ENCODE data around the gene SYNPR. TPM values are rescaled to one million over a fixed set of nuclear protein-coding genes. Genes with fewer than 3 reads are reported as not detected.
"Not testable (repeated sequence)": the region's sequence is repeated elsewhere in the genome, so short reads cannot be mapped to it uniquely, and the experiment has no call there.

Gene SYNPR
- total RNA-seq, 4 donors from 2014 or later: not detected

DNA sequence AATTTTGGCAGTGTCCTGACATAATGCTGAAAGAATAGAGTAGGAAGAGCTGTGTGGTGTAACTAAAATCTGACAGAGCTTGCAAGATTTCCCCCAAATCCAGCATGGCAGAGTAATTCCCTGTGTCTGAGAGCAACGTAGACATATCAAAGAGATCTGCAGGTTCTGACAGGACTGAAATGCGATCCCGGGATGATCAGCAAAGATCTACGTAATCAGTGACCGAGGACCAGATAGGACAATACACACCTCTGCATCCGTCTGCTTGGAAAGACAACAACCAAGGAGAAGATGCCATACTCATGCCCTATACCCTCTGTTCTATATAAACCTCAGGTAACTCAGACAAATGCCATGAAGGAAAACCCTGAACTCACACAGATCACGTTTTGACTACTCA lies 26.6 kb upstream of the SYNPR start:
- H3K27me3 ChIP-seq: no peaks in the 10 kb centered on the region
- H3K27ac ChIP-seq: no peak overlapping the region
- 61 to 65% methylated on average over 7 of the region's 7 CpGs for WGBS, 2 donors
- H3K9me3 ChIP-seq: no peaks in the 10 kb centered on the region
- H3K36me3 ChIP-seq: no peaks in the 10 kb centered on the region
- TF ChIP-seq POLR2A (IDR thresholded peaks at IDR 0.05): no peak
- no peak overlapping the region for H3K4me3 ChIP-seq
- no peaks in the 10 kb centered on the region for H3K4me1 ChIP-seq
- no peak for DNase-seq (ENCODE audit: low spot score in 2 of 2)

DNA sequence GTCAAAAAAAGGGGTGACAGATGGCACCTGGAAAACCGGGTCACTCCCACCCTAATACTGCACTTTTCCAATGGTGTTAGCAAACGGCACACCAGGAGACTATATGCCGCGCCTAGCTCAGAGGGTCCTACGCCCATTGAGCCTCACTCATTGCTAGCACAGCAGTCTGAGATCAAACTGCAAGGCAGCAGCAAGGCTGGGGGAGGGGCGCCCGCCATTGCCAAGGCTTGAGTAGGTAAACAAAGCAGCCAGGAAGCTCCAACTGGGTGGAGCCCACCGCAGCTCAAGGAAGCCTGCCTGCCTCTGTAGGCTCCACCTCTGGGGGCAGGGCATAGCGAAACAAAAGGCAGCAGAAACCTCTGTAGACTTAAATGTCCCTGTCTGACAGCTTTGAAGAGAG lies 22.3 kb upstream of the SYNPR start:
- WGBS, 2 donors: 81 to 88% methylated on average over 9 of the region's 9 CpGs
- H3K4me1 ChIP-seq; H3K4me3 ChIP-seq; H3K9me3 ChIP-seq; H3K27ac ChIP-seq; H3K36me3 ChIP-seq; H3K27me3 ChIP-seq; DNase-seq (ENCODE audit: low spot score in 2 of 2): not testable (repeated sequence)

DNA sequence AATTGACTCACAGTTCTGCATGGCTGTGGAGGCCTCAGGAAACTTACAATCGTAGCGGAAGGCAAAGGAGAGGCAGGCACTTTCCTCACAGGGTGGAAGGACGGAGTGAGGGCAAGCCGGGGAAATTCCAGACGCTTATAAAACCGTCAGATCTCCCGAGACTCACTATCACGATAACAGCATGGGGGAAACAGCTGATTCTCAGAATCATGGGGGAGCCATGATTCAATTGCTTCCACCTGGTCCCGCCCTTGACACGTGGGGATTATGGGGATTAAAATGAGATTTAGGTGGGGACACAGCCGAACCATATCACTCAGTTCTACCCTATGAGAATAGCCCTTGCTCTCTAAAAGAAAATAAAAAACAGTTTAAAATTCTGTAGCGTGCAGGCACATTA lies 13.4 kb upstream of the SYNPR start:
- DNase-seq (ENCODE audit: low spot score in 2 of 2): no peak
- Histone ChIP-seq H3K9me3 (peaks cover 0 to 7% (median 0%) of the 10 kb centered on the region in 4 donors), H3K36me3 (no peaks in the 10 kb centered on the region), H3K27me3 (no peaks in the 10 kb centered on the region), H3K4me3 (no peak overlapping the region), H3K27ac (no peak overlapping the region), H3K4me1 (no peaks in the 10 kb centered on the region)
- TF ChIP-seq EP300 (IDR thresholded peaks at IDR 0.05): no peak
- TF ChIP-seq, protein P1, sequence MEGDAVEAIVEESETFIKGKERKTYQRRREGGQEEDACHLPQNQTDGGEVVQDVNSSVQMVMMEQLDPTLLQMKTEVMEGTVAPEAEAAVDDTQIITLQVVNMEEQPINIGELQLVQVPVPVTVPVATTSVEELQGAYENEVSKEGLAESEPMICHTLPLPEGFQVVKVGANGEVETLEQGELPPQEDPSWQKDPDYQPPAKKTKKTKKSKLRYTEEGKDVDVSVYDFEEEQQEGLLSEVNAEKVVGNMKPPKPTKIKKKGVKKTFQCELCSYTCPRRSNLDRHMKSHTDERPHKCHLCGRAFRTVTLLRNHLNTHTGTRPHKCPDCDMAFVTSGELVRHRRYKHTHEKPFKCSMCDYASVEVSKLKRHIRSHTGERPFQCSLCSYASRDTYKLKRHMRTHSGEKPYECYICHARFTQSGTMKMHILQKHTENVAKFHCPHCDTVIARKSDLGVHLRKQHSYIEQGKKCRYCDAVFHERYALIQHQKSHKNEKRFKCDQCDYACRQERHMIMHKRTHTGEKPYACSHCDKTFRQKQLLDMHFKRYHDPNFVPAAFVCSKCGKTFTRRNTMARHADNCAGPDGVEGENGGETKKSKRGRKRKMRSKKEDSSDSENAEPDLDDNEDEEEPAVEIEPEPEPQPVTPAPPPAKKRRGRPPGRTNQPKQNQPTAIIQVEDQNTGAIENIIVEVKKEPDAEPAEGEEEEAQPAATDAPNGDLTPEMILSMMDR (IDR thresholded peaks at IDR 0.05): no peak
- no peak for TF ChIP-seq POLR2A (IDR thresholded peaks at IDR 0.05)
- 48 to 61% methylated on average over 12 of the region's 12 CpGs for WGBS, 2 donors

DNA sequence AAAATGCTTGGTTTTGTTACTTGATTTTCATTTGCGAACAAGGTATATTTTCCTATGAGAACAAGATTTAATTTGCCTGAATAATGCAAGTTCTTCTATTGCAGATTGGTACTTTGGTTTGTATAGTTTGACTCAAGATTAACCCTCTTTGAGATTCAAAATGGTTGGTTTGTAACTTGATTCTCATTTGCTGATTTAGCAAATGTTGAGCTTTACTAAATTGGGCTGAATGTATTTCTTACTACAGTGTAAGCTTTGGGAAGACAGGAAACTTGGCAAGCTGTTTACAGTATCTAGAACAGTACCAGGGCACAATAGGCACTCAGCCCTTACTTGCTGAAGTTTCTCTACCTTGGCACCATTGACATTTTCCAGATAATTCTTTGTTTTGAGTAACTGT lies 3.7 kb upstream of the SYNPR start:
- no peak overlapping the region for H3K27ac ChIP-seq

DNA sequence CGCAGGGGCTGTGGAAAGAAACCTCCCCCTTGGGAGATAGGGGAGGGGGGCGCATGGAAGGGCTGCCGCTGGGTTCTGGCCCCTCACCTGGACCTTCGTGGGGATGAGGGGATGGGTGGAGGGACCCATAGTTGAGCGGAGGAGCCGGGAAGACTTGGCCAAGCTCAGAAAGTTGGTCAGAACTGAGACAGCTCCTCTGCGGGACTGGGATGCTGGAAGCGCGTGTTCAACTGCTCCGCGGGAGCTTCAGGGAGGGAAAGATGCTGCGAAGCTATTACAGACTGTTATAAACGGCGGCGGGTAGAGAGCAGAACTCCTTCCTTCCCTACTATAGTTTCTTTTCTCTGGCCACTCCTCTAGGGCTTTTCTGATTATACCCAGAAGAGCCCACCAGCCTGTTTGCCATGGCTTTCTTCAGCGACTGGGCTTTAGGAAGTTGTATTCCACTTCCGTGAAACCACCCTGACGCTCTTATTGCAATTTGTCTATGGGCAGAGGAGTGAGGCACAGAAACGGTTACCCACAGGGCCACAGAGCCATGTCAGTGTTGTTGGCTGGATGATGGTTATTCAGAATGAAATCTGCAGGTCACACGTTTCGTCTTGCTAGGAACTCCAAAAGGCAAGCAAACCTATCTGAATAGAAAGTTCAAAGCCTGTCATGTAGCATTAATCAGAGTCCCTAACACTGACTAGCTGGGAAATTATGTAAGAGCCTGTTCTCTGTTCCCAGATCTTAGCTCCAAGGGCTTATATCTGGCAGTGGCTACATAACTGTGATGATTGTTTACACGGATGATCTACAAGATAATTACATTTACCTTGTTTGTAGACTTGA lies 1.1 kb downstream of the SYNPR start:
- H3K4me3 ChIP-seq: peak overlapping the region in 1 of 4 donors; percentile 25
- H3K36me3 ChIP-seq: no peaks in the 10 kb centered on the region
- TF ChIP-seq EP300 (IDR thresholded peaks at IDR 0.05) (no peak), POLR2A (IDR thresholded peaks at IDR 0.05) (no peak)
- TF ChIP-seq, protein P1 (IDR thresholded peaks at IDR 0.05): no peak
- peaks cover 0 to 35% of the 10 kb centered on the region in 2 donors for H3K27me3 ChIP-seq
- no peak overlapping the region for H3K27ac ChIP-seq
- DNase-seq (ENCODE audit: low spot score in 2 of 2): no peak
- H3K4me1 ChIP-seq: peaks cover 0 to 15% (median 3%) of the 10 kb centered on the region in 4 donors
- WGBS, 2 donors: 4 to 6% methylated on average over 22 of the region's 22 CpGs
- no peaks in the 10 kb centered on the region for H3K9me3 ChIP-seq

More for the DNA sequence above, 3.7 kb upstream of the SYNPR start:
- H3K4me3 ChIP-seq: no peak overlapping the region
- no peak for DNase-seq (ENCODE audit: low spot score in 2 of 2)
- TF ChIP-seq, protein P1 (IDR thresholded peaks at IDR 0.05): no peak
- TF ChIP-seq EP300 (IDR thresholded peaks at IDR 0.05) (no peak), POLR2A (IDR thresholded peaks at IDR 0.05) (no peak)
- 92 to 96% methylated on average over 1 of the region's 1 CpG for WGBS, 2 donors
- peaks cover 0 to 15% (median 3%) of the 10 kb centered on the region in 4 donors for H3K4me1 ChIP-seq
- peaks cover 0 to 32% of the 10 kb centered on the region in 2 donors for H3K27me3 ChIP-seq
- no peaks in the 10 kb centered on the region for H3K9me3 ChIP-seq
- H3K36me3 ChIP-seq: no peaks in the 10 kb centered on the region

DNA sequence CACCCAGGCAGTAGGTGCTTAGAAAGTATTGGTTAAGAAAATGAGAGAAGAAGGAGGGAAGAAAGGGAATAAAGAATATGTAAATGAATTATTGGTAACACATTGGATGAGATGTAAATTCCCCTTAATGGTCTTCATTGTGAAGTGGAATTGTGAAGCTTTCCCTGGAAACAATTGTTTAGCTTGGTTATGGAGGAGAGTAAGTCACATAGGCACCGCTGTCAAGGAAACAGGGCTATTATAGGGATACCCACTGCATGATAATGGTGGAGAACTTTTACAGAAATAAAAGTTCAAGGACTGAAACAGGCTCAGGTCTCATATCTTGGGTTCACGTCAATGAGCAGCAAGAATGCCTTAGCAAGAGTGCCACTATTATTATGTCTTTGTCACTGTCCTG lies 9.5 kb downstream of the SYNPR start:
- TF ChIP-seq EP300 (IDR thresholded peaks at IDR 0.05) (no peak), POLR2A (IDR thresholded peaks at IDR 0.05) (no peak)
- TF ChIP-seq, protein P1 (IDR thresholded peaks at IDR 0.05): no peak
- 89 to 96% methylated on average over 2 of the region's 2 CpGs for WGBS, 2 donors
- no peaks in the 10 kb centered on the region for H3K36me3 ChIP-seq

More for the DNA sequence above, 9.5 kb downstream of the SYNPR start:
- no peak for DNase-seq (ENCODE audit: low spot score in 2 of 2)
- Histone ChIP-seq H3K9me3 (no peaks in the 10 kb centered on the region), H3K27ac (no peak overlapping the region), H3K4me3 (no peak overlapping the region), H3K4me1 (no peaks in the 10 kb centered on the region), H3K27me3 (no peaks in the 10 kb centered on the region)
